Epithelial cell of esophagus (primary cell): ENCODE measurements around the gene MEG3.

Source experiments
- DNase-seq: peaks from one replicate; pipeline ENCODE4 v3.0.0; 2010; ENCODE audit warnings: low read depth
- H3K4me3 ChIP-seq: 2 replicates; pipeline ENCODE4 v1.5.1; 2011; ENCODE audit warnings: mild to moderate bottlenecking, low read length, control low read depth
- TF ChIP-seq, protein P1 (sequence below): IDR thresholded peaks from 2 replicates; pipeline ENCODE4 v1.5.1; 2011; ENCODE audit warnings: low read depth, mild to moderate bottlenecking, low read length, control low read depth, inconsistent platforms; ENCODE audit not compliant: insufficient read depth; ENCODE audit errors: missing control alignments

The MEG3 gene

DNA sequence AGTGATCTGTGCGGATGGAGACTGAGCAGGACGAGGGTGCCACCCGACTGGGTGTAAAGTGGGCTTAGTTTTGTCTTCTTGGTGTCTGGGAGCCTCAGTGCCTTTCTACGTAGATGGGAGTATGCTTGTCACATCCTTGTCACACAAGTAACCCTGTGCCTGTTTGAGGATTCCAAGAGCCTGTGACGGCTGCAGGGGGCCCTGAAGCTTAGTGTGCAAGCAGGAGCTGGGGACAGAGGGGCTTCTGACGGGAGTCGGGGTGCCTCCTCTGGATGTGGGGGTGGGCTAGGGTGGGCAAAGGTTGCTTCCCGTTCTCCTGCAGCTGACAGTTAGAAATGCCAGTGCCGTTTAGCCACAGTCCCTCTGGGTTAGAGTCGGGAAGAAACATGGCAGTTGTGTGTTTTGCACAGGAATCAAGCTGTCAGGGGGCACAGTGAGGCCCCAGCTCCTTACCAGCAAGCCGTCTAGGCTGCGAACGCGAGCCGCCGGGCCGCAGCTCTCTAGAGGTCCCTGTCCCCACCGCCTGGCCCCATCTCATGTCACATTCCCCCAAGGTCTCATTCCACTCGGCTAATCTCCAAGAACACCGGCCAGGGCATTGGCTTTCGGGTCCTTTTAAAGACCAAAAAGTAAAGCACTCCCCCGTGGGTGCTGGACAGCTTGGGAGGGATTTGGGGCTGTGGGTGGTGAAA, 70.6 kb downstream of the MEG3 start:
- TF ChIP-seq, protein P1, sequence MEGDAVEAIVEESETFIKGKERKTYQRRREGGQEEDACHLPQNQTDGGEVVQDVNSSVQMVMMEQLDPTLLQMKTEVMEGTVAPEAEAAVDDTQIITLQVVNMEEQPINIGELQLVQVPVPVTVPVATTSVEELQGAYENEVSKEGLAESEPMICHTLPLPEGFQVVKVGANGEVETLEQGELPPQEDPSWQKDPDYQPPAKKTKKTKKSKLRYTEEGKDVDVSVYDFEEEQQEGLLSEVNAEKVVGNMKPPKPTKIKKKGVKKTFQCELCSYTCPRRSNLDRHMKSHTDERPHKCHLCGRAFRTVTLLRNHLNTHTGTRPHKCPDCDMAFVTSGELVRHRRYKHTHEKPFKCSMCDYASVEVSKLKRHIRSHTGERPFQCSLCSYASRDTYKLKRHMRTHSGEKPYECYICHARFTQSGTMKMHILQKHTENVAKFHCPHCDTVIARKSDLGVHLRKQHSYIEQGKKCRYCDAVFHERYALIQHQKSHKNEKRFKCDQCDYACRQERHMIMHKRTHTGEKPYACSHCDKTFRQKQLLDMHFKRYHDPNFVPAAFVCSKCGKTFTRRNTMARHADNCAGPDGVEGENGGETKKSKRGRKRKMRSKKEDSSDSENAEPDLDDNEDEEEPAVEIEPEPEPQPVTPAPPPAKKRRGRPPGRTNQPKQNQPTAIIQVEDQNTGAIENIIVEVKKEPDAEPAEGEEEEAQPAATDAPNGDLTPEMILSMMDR = no peak
- H3K4me3 ChIP-seq = no peak overlapping the region
- DNase-seq = no peak

- TF ChIP-seq, protein P1 = no peak
- H3K4me3 ChIP-seq = no peak overlapping the region
- DNase-seq = no peak
These were observed 72.5 kb downstream of the MEG3 start for GRCh38 chr14:100898465-100898864.

DNA sequence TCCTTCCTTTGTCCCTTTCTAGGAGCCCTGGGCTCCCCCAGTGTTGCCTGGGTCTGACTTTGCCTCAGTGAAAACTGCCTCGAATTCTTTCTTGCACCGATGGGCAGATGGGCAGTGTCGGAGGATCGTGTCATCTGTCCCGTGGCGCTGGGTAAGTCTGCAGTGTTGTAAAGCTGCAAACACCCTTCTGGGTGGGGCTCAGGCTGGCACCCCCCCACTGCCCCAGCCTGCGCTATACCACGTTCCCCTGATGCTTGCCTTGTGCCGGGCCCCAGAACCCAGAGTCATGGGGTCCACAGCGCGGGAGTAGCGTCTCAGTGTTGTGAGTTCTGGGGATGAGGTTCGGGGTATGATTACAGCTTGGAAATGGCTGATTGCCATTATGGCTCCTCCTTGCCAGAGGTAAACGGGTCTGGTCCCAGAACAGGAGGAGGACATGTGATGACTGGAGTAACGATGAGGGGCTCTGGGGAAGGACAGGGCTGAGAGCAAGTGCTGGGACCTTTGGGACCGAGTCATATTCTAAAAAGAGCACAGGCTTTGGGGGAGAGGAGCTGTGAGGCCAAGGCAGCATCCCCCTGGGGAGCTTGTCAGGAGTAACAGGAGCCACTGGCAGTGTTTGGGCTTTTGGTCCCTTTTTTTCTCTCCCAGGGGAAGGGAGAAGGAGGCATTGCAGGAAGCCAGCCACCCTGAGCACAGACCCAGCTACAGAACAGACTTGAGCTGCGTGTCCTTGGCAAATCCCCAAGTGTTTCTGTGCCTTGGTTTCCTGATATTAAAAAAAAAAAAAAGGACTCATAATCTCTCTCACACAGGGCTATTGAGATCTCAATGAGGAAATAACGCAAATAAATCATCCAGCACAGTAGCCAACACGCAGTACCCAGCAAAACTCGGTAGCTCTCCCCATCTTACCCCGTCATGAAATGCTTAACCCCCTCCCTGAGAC, 73.3 kb downstream of the MEG3 start:
- H3K4me3 ChIP-seq = no peak overlapping the region
- TF ChIP-seq, protein P1 = no peak
- DNase-seq = no peak

- H3K4me3 ChIP-seq = no peak overlapping the region
- no peak for DNase-seq
- TF ChIP-seq, protein P1 = no peak
These were observed 74.2 kb downstream of the MEG3 start for GRCh38 chr14:100899884-100900771.

- DNase-seq = peak; percentile 33
- TF ChIP-seq, protein P1 = peak; percentile 39
- no peak overlapping the region for H3K4me3 ChIP-seq
These were observed 75.0 kb downstream of the MEG3 start for GRCh38 chr14:100900837-100901390.
